Fibroblast of lung (primary cell): Measurements from ENCODE around the gene RRBP1. TPM values are rescaled to one million over a fixed set of nuclear protein-coding genes. Genes with fewer than 3 reads are reported as not detected.

Source experiments
- DNase-seq, 2 donors: peaks; one replicate each; pipeline versions ENCODE4 v3.0.0 to v3.0.0-alpha.2; 2010; ENCODE audit warnings: low read depth in 2 of 2
- H2AFZ ChIP-seq: 2 replicates; pipeline ENCODE4 v1.5.1; 2012; ENCODE audit warnings: low read length, control low read depth, inconsistent platforms
- H3K27ac ChIP-seq: 2 replicates; pipeline ENCODE4 v1.5.1; 2011; ENCODE audit warnings: low read length, control low read depth; ENCODE audit not compliant: insufficient read depth
- H3K27me3 ChIP-seq: 2 replicates; pipeline ENCODE4 v1.5.1; 2011; ENCODE audit warnings: mild to moderate bottlenecking, low read length; ENCODE audit not compliant: control insufficient read depth, insufficient read depth
- H3K36me3 ChIP-seq: 2 replicates; pipeline ENCODE4 v1.5.1; 2011; ENCODE audit warnings: low read length; ENCODE audit not compliant: control insufficient read depth, insufficient read depth
- H3K4me1 ChIP-seq: 2 replicates; pipeline ENCODE4 v1.5.1; 2011; ENCODE audit warnings: low read length; ENCODE audit not compliant: control insufficient read depth, insufficient read depth; ENCODE audit errors: extremely low read depth
- H3K4me2 ChIP-seq: 2 replicates; pipeline ENCODE4 v1.5.1; 2011; ENCODE audit warnings: low read length, control low read depth; ENCODE audit not compliant: insufficient read depth; ENCODE audit errors: extremely low read depth
- H3K4me3 ChIP-seq, 4 experiments: fragments of 200-600 bp in 1 of 4; sonication (generic) in 1 of 4; replicated peaks in 1 of 4; 2 replicates each; pipeline ENCODE4 v1.5.1; 2011 to 2016; ENCODE audit warnings: low read length in 4 of 4, low read depth in 3 of 4, mild to moderate bottlenecking in 3 of 4, control low read depth in 2 of 4, inconsistent platforms in 1 of 4, mixed read lengths in 1 of 4; ENCODE audit not compliant: insufficient read depth in 1 of 4; ENCODE audit errors: control extremely low read depth in 1 of 4
- H3K79me2 ChIP-seq: 2 replicates; pipeline ENCODE4 v1.5.1; 2012; ENCODE audit warnings: mild to moderate bottlenecking, low read length, inconsistent platforms; ENCODE audit not compliant: control insufficient read depth, insufficient read depth
- H3K9ac ChIP-seq: 2 replicates; pipeline ENCODE4 v1.5.1; 2011; ENCODE audit warnings: mild to moderate bottlenecking, low read length, control low read depth; ENCODE audit not compliant: insufficient read depth
- H3K9me3 ChIP-seq: 2 replicates; pipeline ENCODE4 v1.5.1; 2012; ENCODE audit warnings: low read depth, low read length; ENCODE audit not compliant: control insufficient read depth, insufficient read depth
- H4K20me1 ChIP-seq: 2 replicates; pipeline ENCODE4 v1.5.1; 2011; ENCODE audit warnings: low read length; ENCODE audit not compliant: control insufficient read depth, insufficient read depth; ENCODE audit errors: extremely low read depth
- EZH2 ChIP-seq: IDR thresholded peaks from 2 replicates; pipeline ENCODE4 v1.5.1; 2012; ENCODE audit warnings: low read length, control low read depth, mild to moderate bottlenecking; ENCODE audit errors: missing control alignments
- polyA plus RNA-seq, 2 donors: library from polyadenylated mRNA; depleted of rRNA in 1 of 2; stranded (reverse) in 1 of 2; unstranded in 1 of 2; fragments of >200 nt; gene quantifications; 2 replicates each; pipeline ENCODE4 v1.2.1, GENCODE V29; 2011 to 2012; ENCODE audit warnings: missing spikeins in 1 of 2
- total RNA-seq: library from RNA; depleted of rRNA; stranded (reverse); fragments of >200 nt; gene quantifications from 2 replicates; pipeline ENCODE4 v1.2.1, GENCODE V29; 2014
- TF ChIP-seq, protein P1 (sequence below), 2 donors: IDR thresholded peaks in 1 of 2; conservative IDR thresholded peaks in 1 of 2; 1 replicate in 1 of 2; 2 replicates in 1 of 2; pipeline ENCODE4 v1.5.1; 2011 to 2012; ENCODE audit warnings: low read length in 2 of 2, control low read depth in 1 of 2, inconsistent platforms in 1 of 2, low read depth in 1 of 2, mild to moderate bottlenecking in 1 of 2

RRBP1 gene
- total and polyA plus RNA-seq, 2 donors (not counting 1 experiment from before 2014, with no cell fraction given), result 169 to 233 TPM

- TF ChIP-seq, protein P1, sequence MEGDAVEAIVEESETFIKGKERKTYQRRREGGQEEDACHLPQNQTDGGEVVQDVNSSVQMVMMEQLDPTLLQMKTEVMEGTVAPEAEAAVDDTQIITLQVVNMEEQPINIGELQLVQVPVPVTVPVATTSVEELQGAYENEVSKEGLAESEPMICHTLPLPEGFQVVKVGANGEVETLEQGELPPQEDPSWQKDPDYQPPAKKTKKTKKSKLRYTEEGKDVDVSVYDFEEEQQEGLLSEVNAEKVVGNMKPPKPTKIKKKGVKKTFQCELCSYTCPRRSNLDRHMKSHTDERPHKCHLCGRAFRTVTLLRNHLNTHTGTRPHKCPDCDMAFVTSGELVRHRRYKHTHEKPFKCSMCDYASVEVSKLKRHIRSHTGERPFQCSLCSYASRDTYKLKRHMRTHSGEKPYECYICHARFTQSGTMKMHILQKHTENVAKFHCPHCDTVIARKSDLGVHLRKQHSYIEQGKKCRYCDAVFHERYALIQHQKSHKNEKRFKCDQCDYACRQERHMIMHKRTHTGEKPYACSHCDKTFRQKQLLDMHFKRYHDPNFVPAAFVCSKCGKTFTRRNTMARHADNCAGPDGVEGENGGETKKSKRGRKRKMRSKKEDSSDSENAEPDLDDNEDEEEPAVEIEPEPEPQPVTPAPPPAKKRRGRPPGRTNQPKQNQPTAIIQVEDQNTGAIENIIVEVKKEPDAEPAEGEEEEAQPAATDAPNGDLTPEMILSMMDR (conservative IDR thresholded peaks at IDR 0.05 in 1 of 2, IDR thresholded peaks at IDR 0.05 in 1 of 2; ENCODE audit: low read depth in 1 of 2, low read length in 2 of 2), result no peak
- TF ChIP-seq EZH2, result no peak
- no peak overlapping the region for H3K27ac ChIP-seq
- H3K27me3 ChIP-seq, result peaks cover 3% of the 10 kb centered on the region
- H3K79me2 ChIP-seq, result no peaks in the 10 kb centered on the region
- H3K4me3 ChIP-seq, result no peak overlapping the region
- no peaks in the 10 kb centered on the region for H3K9me3 ChIP-seq
- H4K20me1 ChIP-seq, result no peaks in the 10 kb centered on the region
- no peak for DNase-seq
- H3K9ac ChIP-seq, result no peak overlapping the region
- H2AFZ ChIP-seq, result no peak overlapping the region
- no peak overlapping the region for H3K4me2 ChIP-seq
- no peaks in the 10 kb centered on the region for H3K4me1 ChIP-seq
- no peaks in the 10 kb centered on the region for H3K36me3 ChIP-seq
Measured at GRCh38 chr20:17701826-17702225, 19.8 kb upstream of the RRBP1 start.

DNA sequence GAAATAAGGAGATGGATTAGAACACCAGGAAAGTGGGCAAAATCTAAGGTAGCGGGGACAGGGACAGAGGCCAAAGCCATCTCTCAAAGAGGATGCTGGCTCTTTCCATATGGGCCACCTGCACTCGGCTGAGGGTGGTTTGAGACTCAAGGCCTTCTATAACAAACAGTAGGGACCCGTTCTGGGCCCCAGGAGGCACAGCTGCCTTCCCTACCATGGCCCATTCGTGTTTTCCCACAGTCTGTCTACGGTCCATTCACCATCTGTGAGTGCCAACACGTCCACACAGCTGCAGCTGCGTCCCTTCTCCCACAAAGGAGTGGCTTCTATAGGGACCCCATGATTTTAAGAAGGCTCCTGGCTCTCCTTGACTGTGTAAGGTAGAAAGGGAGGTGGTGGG lies 18.6 kb upstream of the RRBP1 start:
- no peaks in the 10 kb centered on the region for H3K79me2 ChIP-seq
- H3K4me3 ChIP-seq, result no peak overlapping the region
- H2AFZ ChIP-seq, result no peak overlapping the region
- H3K27me3 ChIP-seq, result peaks cover 7% of the 10 kb centered on the region
- H3K4me2 ChIP-seq, result no peak overlapping the region
- H3K36me3 ChIP-seq, result no peaks in the 10 kb centered on the region
- DNase-seq, result no peak
- H4K20me1 ChIP-seq, result no peaks in the 10 kb centered on the region
- no peak overlapping the region for H3K27ac ChIP-seq
- TF ChIP-seq, protein P1 (conservative IDR thresholded peaks at IDR 0.05 in 1 of 2, IDR thresholded peaks at IDR 0.05 in 1 of 2; ENCODE audit: low read depth in 1 of 2, low read length in 2 of 2), result no peak
- no peaks in the 10 kb centered on the region for H3K9me3 ChIP-seq
- H3K4me1 ChIP-seq, result no peaks in the 10 kb centered on the region
- H3K9ac ChIP-seq, result no peak overlapping the region

GRCh38 chr20:17699931-17700351 lies 17.9 kb upstream of the RRBP1 start, which contains the start of gene BANF2:
TSS of gene BANF2 (plus strand) at chr20:17699966. CDS start at chr20:17725026, 25,060 bp downstream.
- Histone ChIP-seq H3K27ac (no peak within 1 kb of the TSS), H3K36me3 (no peaks in the 10 kb centered on the region), H3K9me3 (no peaks in the 10 kb centered on the region), H2AFZ (no peak within 1 kb of the TSS), H3K27me3 (peaks cover 7% of the 10 kb centered on the region), H3K4me3 (no peak within 1 kb of the TSS), H4K20me1 (no peaks in the 10 kb centered on the region), H3K79me2 (no peaks in the 10 kb centered on the region), H3K4me2 (no peak within 1 kb of the TSS), H3K4me1 (no peaks in the 10 kb centered on the region), H3K9ac (no peak within 1 kb of the TSS)
- no peak for DNase-seq
- no peak for TF ChIP-seq EZH2
- TF ChIP-seq, protein P1 (conservative IDR thresholded peaks at IDR 0.05 in 1 of 2, IDR thresholded peaks at IDR 0.05 in 1 of 2; ENCODE audit: low read depth in 1 of 2, low read length in 2 of 2), result no peak
